HG03457 (cell line): Measurements from ENCODE around the gene CENPP.

Source experiments
- ATAC-seq: cut with Tn5 transposase; IDR thresholded peaks from one replicate; pipeline ENCODE4 v1.9.1; 2021; ENCODE audit warnings: moderate number of reproducible peaks; ENCODE audit not compliant: unreplicated experiment

The CENPP gene

DNA sequence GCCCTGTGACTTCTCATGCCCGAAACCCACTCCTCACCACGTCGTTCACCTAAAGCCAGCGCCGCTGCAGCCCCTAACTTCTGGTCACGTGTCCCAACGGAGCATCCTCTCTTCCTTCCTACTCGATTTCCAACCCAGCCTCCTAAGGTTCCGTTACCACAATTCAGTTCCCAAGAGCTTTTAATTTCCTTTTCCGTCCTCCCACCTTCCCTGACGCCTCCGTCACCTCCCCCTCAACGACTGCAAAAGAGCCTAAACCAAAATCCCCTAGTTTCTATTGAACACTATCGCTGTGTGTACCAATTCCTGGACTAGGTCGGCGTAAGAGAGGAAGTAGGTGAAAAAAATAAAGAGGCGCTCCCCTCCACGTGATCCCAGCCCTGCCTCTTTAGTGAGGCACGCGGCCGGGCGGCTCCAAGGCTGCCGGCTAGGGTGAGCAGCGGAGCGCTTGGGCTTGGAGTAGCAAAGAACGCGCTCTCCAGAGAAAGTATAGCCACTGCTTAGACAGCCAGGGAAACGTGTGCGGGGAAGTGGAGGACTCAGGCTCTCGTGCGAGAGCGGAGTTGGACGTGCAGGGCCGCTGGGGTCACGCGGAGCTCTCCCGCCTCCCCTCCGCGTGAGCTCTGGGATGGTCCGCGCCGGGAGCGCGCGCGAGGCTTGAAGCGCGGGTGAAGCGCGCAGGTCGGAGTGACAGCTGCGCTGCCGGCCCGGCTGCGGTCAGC lies at the start of gene CENPP, which contains the start of gene NOL8:
Gene CENPP, plus strand, starts transcription at position 685 of the 722 bp plus-strand sequence.
Gene NOL8, minus strand, starts transcription at position 82 of the 722 bp plus-strand sequence. CDS start 1,189 bp downstream, outside the sequence.
- ATAC-seq = peak; percentile 83

GRCh38 chr9:92276331-92277032 lies 49.3 kb upstream of the CENPP start:
- ATAC-seq = no peak

DNA sequence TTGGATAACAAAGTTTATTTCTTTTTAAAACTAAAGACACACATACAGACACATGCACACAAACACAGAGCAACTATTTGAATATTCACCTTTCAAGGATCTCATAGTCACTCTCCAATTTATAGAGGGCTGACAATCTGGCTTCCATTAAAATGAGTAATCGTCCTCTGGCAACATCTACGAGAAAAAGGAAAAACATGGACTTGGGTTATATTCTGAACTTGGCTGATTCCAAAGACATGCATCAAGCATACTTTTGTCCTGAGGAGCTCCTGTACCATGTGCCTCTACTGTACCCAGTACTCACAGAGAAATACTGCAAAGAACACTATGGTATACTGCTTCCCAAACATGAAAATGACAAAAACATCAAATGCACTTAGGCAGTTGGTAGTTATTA lies 47.6 kb upstream of the CENPP start:
- no peak for ATAC-seq

DNA sequence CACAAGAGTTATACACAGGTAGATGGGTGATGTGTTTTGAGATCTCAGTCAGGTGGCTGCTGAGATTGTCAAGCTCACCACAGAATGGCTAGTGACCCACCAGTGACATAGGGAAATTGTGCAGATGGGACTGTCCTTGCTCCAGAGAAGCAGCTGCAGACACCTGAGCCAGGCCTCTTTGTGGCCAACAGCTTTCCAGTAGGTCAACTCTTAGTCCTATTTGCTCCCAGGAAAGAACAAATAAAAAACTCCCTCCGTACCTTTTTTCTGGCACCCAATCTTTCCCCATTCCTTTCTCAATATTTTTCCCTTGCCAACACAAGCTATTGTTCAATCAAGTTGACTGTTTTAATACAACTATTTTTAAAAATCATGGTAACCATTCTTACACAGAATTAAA lies 46.5 kb upstream of the CENPP start:
- no peak for ATAC-seq

DNA sequence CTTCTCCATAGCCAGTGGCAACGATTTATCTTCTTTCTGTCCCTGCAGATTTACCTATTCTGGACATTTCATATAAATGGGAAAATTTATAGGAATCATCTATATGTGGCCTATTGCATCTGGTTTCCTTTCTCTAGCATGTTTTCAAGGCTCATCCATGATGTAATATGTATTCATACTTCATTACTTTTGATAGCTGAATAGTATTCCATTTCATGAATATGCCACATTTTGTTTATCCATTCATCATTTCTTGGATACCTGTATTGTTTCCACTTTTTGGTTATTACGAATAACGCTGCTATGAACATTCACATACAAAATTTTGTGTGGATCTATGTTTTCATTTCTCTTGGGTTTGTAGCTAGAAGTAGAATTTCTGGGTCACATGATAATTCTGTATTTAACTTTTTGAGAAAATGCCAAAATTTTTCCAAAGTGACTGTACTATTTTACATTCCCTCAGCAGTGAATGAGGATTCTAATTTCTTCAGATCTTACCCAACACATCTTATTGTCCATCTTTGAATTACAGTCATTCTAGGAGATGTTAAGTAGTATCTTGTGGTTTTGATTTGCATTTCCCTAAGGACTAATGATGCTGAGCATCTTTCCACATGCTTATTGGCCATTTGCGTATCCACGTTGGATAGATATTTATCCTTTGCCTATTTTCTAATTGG lies 35.9 kb upstream of the CENPP start:
- ATAC-seq = no peak

GRCh38 chr9:92290785-92291429 lies 34.8 kb upstream of the CENPP start:
- ATAC-seq = no peak

- ATAC-seq = no peak
These were observed 34.2 kb upstream of the CENPP start for GRCh38 chr9:92291577-92291976.

- ATAC-seq = no peak
These were observed 33.2 kb upstream of the CENPP start for GRCh38 chr9:92292338-92293074.

DNA sequence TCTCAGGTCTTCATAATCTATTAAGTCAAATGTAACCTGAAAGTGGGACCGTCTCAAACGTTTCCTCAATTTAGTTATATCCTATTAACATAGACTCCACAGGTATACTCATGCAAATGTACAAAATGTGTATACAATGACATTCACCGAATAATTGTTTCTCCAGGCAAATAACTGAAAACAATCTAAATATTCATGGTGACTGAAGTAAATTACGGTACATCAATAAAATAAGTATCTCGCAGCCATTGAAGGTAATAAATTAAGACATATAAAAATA lies 32.7 kb upstream of the CENPP start:
- no peak for ATAC-seq

- peak; percentile 90 for ATAC-seq
These were observed 32.1 kb upstream of the CENPP start, which contains the start of gene IARS1 for GRCh38 chr9:92293452-92294296. TSS of gene IARS1 (minus strand) at chr9:92293697. CDS start at chr9:92289419, 4,278 bp downstream.

- ATAC-seq = no peak
These were observed 31.5 kb upstream of the CENPP start for GRCh38 chr9:92294297-92294676.

- ATAC-seq = no peak
These were observed 30.4 kb upstream of the CENPP start for GRCh38 chr9:92295240-92295790.

GRCh38 chr9:92295827-92296258 lies 29.9 kb upstream of the CENPP start:
- ATAC-seq = no peak

DNA sequence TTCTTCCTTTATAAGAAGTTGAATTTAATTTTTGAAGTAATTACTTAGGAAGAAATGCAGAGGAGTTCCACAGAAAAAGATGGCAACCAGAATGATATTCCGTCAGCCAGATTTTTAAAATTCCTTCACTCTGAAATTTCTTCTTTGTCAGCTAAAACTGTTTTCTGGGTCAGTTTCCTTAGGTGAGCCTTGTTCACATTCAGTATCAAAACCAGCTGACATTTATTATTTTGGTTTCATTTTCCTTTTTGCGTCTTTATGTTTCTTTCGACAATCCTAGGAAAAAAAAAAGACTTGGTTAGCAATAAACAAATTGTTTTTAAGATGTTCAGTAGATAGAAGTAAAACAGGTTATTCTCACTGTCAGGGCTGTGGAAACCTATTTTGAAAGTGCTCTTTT lies 28.1 kb upstream of the CENPP start:
- ATAC-seq = no peak

GRCh38 chr9:92298036-92298435 lies 27.7 kb upstream of the CENPP start:
- no peak for ATAC-seq

DNA sequence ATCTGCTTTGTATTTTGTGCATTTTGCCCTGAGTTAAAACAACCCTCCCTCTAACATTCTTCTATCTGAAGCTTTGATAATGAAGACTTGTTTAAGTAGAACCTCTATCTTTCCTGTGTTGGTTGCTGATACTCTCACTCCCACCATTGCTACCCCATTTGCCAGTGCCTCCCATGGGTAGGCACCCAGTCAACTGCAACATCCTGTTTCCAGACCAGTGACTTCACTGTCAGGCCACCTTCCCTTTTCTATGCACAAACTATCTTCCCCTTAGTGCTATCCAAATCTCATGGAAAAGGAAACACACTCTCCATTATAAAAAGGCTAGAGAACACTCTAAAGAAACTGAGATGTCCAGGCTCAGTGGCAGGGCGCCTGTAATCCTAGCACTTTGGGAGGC lies 26.6 kb upstream of the CENPP start:
- ATAC-seq = no peak

GRCh38 chr9:92300936-92301335 lies 24.8 kb upstream of the CENPP start:
- ATAC-seq = no peak

DNA sequence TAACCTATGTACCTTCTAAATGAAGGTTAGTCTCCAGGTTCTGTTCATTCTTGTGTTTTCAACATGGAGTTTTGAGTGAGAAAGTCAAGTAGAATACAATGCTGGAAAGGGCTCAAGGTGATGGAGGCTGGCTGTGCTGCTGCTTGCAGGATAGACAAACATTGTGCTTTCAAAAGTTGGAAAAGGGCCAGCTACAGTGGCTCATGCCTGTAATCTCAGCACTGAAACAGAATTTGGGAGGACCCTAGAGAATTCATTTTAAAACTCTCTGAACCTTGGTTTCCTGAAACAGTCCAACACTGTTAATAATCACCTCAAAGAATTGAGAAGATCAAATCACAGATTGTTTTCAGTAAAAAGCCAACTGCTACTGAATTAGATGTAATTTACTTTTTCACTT lies 16.9 kb upstream of the CENPP start:
- ATAC-seq = no peak

- ATAC-seq = no peak
These were observed 15.2 kb upstream of the CENPP start for GRCh38 chr9:92310562-92310961.
